Colonic mucosa (tissue), 4 donors: ENCODE measurements around the gene APLN. TPM values are rescaled to one million over a fixed set of nuclear protein-coding genes. Genes with fewer than 3 reads are reported as not detected.
A peak's percentile ranks its signal among the peaks of the same experiment; 100 is the strongest.

Experiments used
- DNase-seq: peaks from one replicate; pipeline ENCODE4 v3.0.0-alpha.2; 2020
- H3K27ac ChIP-seq: fragments of 200-600 bp; one replicate; pipeline ENCODE4 v1.8.0; 2021
- H3K27me3 ChIP-seq: fragments of 200-600 bp; one replicate; pipeline ENCODE4 v1.8.0; 2021
- H3K36me3 ChIP-seq: fragments of 200-600 bp; one replicate; pipeline ENCODE4 v1.8.0; 2021
- H3K4me1 ChIP-seq: fragments of 200-600 bp; one replicate; pipeline ENCODE4 v1.8.0; 2021; ENCODE audit warnings: mild to moderate bottlenecking
- H3K4me3 ChIP-seq: fragments of 200-600 bp; one replicate; pipeline ENCODE4 v1.8.0; 2021
- H3K9ac ChIP-seq, 2 donors: one replicate each; pipeline ENCODE4 v1.7.0; 2013; ENCODE audit warnings: control low read depth in 2 of 2, low read depth in 2 of 2, low read length in 2 of 2
- H3K9me3 ChIP-seq: fragments of 200-600 bp; one replicate; pipeline ENCODE4 v1.8.0; 2021
- CTCF ChIP-seq: fragments of 200-600 bp; IDR thresholded peaks from one replicate; pipeline ENCODE4 v1.8.0; 2022; ENCODE audit warnings: antibody characterized with exemption, mild to moderate bottlenecking
- intact Hi-C: fragments of 100-400 bp; cut with DNase I; formaldehyde crosslinking; loops from one replicate; pipeline ENCODE4 v1.14.1; 2022
- total RNA-seq, 2 donors: library from RNA; stranded (reverse); fragmentation: NEBNext Ultra II Directional in 1 of 2; extraction: Animal tissue kit (Norgen Biotek cat#: 25700) in 1 of 2; gene quantifications; one replicate each; pipeline ENCODE4 v1.2.1, GENCODE V29; 2021
- donor health status: healthy.
- donor health status: DM: no; HTN: no; CAD: no.
- donor health status: DM: no; HTN: no; CAD: no.

APLN gene
- total RNA-seq, 2 donors from 2014 or later = 0.15 to 2.7 TPM

- Histone ChIP-seq H3K4me1 (no peaks in the 10 kb centered on the region), H3K9me3 (no peaks in the 10 kb centered on the region), H3K27me3 (no peaks in the 10 kb centered on the region), H3K9ac (no peak overlapping the region), H3K27ac (no peak overlapping the region), H3K36me3 (no peaks in the 10 kb centered on the region), H3K4me3 (no peak overlapping the region)
- intact Hi-C loops = no loop called here
- no peak for TF ChIP-seq CTCF
- DNase-seq = no peak
Observed at GRCh38 chrX:129612396-129612795, 42.4 kb downstream of the APLN start.

- H3K4me1 ChIP-seq = no peaks in the 10 kb centered on the region
- DNase-seq = no peak
- H3K27ac ChIP-seq = no peak overlapping the region
- no peaks in the 10 kb centered on the region for H3K27me3 ChIP-seq
- no peaks in the 10 kb centered on the region for H3K36me3 ChIP-seq
- no peak overlapping the region for H3K9ac ChIP-seq
- H3K4me3 ChIP-seq = no peak overlapping the region
- no peaks in the 10 kb centered on the region for H3K9me3 ChIP-seq
- no peak for TF ChIP-seq CTCF
- intact Hi-C loops = loop anchor here (10.0 kb wide), 3 partner anchors 295 to 585 kb away; partner anchors contain the start of gene UTP14A
Observed at GRCh38 chrX:129609395-129609794, 45.4 kb downstream of the APLN start.

- Histone ChIP-seq H3K9ac (no peak overlapping the region), H3K4me3 (no peak overlapping the region), H3K9me3 (no peaks in the 10 kb centered on the region), H3K27ac (no peak overlapping the region), H3K4me1 (no peaks in the 10 kb centered on the region), H3K27me3 (no peaks in the 10 kb centered on the region), H3K36me3 (no peaks in the 10 kb centered on the region)
- intact Hi-C loops = loop anchor here (10.0 kb wide), 3 partner anchors 296 to 586 kb away; partner anchors contain the start of gene UTP14A
- no peak for DNase-seq
- no peak for TF ChIP-seq CTCF
Observed at GRCh38 chrX:129608496-129608895, 46.3 kb downstream of the APLN start.

GRCh38 chrX:129606918-129607317 lies 47.8 kb downstream of the APLN start:
- DNase-seq = peak; percentile 81
- Histone ChIP-seq H3K27ac (no peak overlapping the region), H3K4me1 (no peaks in the 10 kb centered on the region), H3K9ac (no peak overlapping the region), H3K27me3 (no peaks in the 10 kb centered on the region), H3K36me3 (no peaks in the 10 kb centered on the region), H3K4me3 (no peak overlapping the region), H3K9me3 (no peaks in the 10 kb centered on the region)
- TF ChIP-seq CTCF = peak; percentile 76
- intact Hi-C loops = loop anchor here (2.0 to 10.0 kb wide), 4 partner anchors 120 to 588 kb away; partner anchors contain the start of gene UTP14A

GRCh38 chrX:129600981-129601424 lies 53.8 kb downstream of the APLN start:
- H3K9ac ChIP-seq = no peak overlapping the region
- H3K27ac ChIP-seq = no peak overlapping the region
- H3K36me3 ChIP-seq = no peaks in the 10 kb centered on the region
- H3K27me3 ChIP-seq = no peaks in the 10 kb centered on the region
- intact Hi-C loops = loop anchor here (10.0 kb wide), 3 partner anchors 304 to 594 kb away; partner anchors contain the start of gene UTP14A
- no peak for DNase-seq
- no peak overlapping the region for H3K4me3 ChIP-seq
- H3K4me1 ChIP-seq = no peaks in the 10 kb centered on the region
- H3K9me3 ChIP-seq = no peaks in the 10 kb centered on the region
- TF ChIP-seq CTCF = peak; percentile 58
